MG63 (cell line): ENCODE results near the gene TRERF1. TPM values are rescaled to one million over a fixed set of nuclear protein-coding genes. Genes with fewer than 3 reads are reported as not detected.

Experiments used
- DNase-seq: peaks from one replicate; pipeline ENCODE4 v3.0.0-alpha.2; 2020
- H3K27me3 ChIP-seq: fragments of 250-450 bp; sonication (Bioruptor Pico); 2 replicates; pipeline ENCODE4 v1.5.1; 2020; ENCODE audit warnings: mild to moderate bottlenecking, moderate library complexity
- H3K36me3 ChIP-seq: fragments of 250-450 bp; sonication (Bioruptor Pico); 2 replicates; pipeline ENCODE4 v1.5.1; 2020; ENCODE audit warnings: mild to moderate bottlenecking, moderate library complexity
- H3K4me3 ChIP-seq: fragments of 250-450 bp; sonication (Bioruptor Pico); 2 replicates; pipeline ENCODE4 v1.5.1; 2020; ENCODE audit warnings: mild to moderate bottlenecking, moderate library complexity
- H3K9me3 ChIP-seq: fragments of 250-450 bp; sonication (Bioruptor Pico); 2 replicates; pipeline ENCODE4 v1.5.1; 2020; ENCODE audit warnings: mild to moderate bottlenecking, moderate library complexity
- total RNA-seq: library from RNA; depleted of rRNA; stranded (reverse); fragments of >200 nt; shearing (Covaris generic); gene quantifications from 2 replicates; pipeline ENCODE4 v1.2.3, GENCODE V29; 2014; ENCODE audit warnings: low replicate concordance

Gene TRERF1
- total RNA-seq, 1 experiment from 2014 or later, result 2.1 TPM

DNA sequence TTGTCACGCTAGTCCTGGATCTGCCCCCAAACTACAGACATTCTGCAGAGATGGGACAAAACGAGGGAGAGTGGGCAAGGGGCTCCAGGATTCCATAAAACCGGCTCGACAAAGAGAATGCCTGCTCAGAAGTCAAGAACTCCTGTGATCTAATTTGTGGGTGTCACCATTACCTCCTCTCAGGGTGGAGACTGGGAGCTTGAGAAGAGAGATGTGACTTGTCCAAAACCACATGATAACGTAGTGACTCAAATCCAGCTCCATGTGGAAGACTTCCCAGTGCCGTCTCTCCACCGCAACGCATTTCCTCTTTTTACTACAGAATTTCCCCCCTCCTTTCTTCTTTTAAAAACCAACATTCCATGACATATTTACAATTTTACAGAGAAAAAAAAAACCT lies 44.3 kb downstream of the TRERF1 start:
- Histone ChIP-seq H3K27me3 (no peaks in the 10 kb centered on the region), H3K4me3 (no peak overlapping the region), H3K9me3 (no peaks in the 10 kb centered on the region), H3K36me3 (no peaks in the 10 kb centered on the region)
- peak; percentile 42 for DNase-seq

DNA sequence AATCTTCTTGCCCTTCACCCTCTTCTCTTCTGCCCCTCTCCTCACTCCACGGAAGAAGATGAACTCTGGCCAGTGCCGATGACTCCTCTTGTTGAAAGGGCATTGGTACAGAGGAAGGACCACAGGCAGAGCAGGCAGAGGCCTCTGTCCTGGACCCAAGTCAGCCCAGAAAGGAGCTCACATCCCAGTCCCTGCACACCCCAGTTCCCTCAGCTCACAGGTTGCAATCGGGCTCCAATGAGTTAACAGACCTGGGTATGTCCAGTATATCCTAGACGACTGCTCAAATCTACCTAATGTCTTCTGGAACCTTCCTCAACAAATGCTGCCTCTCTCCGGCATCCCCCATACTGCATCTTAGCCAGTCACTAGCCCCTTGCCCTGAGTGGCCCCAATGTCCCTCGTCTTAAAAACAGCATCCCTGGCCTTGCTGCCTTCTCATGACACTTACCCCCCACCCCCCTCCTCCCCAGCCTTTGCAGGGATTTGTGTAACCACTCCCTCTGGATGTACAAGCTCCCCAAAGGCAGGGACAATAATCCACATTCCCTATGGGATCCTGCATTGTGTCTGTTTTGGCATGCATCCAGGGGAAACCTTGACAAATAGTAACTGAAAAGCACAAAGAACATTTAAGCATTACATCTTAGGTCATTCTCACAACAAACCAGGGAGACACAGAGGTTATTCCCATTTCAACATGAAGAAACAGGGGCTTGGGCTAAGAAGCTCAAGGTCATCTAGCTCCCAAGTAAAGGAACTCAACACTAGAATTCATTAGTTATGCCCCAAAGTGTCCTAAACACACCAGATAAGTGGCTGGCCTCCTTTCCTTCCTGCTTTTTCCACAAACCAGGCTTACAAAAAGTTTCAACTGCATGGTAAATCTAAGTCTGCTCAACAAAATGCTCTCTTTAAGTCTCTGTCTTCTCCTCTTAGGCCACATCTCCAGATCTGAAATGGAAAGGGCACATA lies 45.1 kb downstream of the TRERF1 start:
- no peaks in the 10 kb centered on the region for H3K27me3 ChIP-seq
- H3K9me3 ChIP-seq, result no peaks in the 10 kb centered on the region
- H3K4me3 ChIP-seq, result no peak overlapping the region
- no peak for DNase-seq
- no peaks in the 10 kb centered on the region for H3K36me3 ChIP-seq

DNA sequence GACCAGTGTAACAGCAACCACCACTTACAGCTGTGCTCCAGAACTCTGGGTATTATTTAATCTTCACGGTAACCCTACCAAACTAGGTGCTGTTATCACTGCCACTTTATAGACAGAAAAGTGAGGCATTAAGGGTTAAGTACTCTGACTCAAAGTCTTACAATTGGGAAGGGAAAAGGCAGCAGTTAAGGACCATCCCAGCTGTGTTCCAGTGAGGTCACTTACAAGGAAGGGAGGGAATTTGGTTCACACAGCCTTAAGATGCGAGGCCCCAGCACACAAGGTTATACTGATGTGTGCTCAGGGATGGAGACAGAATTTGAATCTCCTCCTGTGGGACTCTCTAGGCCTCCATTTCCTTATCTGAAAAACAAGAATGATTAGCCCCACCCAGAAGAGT lies 46.7 kb downstream of the TRERF1 start:
- no peak for DNase-seq
- H3K4me3 ChIP-seq, result no peak overlapping the region

DNA sequence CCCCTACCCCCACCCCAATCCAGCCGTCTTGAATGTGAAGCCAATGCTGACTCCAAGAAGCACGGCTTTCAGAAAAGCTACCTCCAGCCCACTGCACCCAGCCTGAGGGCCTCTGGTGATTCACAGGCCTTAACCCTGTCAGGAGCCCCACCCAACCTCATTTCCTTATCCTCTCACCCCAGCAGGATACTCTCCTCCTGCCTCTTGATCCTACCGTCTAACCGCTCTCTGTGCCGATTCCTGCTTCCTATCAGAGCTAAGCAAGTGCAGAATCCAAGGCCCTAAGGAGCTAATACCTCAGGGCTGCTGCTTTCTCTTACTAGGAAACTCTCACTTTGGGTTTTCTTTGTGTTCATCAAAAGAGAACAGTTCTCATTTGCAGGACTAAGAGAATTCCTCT lies 47.2 kb downstream of the TRERF1 start:
- Histone ChIP-seq H3K36me3 (no peaks in the 10 kb centered on the region), H3K4me3 (no peak overlapping the region), H3K9me3 (no peaks in the 10 kb centered on the region), H3K27me3 (no peaks in the 10 kb centered on the region)
- DNase-seq, result peak; percentile 72

More for the DNA sequence above, 46.7 kb downstream of the TRERF1 start:
- Histone ChIP-seq H3K36me3 (no peaks in the 10 kb centered on the region), H3K9me3 (no peaks in the 10 kb centered on the region), H3K27me3 (no peaks in the 10 kb centered on the region)

DNA sequence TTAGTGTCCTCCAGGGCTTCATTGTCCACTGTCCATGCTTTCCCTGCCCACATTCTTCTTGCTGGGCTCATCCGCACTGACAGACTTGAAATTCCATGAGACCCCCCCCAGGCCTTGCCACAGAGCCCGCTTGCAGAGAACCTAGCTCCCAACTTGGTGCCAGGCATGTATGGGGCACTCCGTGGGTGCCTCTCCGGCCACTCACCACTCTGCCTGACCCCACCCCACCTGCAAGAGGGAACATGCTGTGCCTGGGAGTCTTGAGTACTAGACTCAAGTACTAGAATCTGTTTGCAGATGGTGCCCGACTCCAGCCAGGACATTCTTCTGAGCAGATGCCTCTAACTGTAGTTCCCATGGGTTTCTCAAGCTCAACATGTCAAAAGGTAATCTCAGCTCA lies 47.9 kb downstream of the TRERF1 start:
- no peak for DNase-seq
- Histone ChIP-seq H3K27me3 (no peaks in the 10 kb centered on the region), H3K4me3 (no peak overlapping the region), H3K36me3 (no peaks in the 10 kb centered on the region), H3K9me3 (no peaks in the 10 kb centered on the region)

DNA sequence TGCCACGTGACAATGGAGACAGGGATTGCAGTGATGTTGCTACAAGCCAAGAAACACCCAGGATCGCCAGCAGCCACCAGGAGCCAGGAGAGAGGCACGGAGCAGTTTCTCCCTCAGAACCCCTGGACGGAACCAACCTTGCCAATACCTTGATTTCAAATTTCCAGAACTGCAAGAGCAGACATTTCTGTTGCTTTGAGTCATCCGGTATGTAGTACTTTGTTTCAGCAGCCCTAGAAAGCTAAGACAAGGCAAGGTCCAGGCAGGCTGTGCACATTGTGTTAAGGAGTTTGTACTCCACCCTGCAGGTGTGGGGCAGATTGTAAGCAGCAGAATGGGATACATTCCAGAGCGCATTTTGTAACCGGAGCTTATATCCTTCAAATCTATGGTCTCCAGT lies 48.3 kb downstream of the TRERF1 start:
- Histone ChIP-seq H3K27me3 (no peaks in the 10 kb centered on the region), H3K36me3 (no peaks in the 10 kb centered on the region), H3K9me3 (no peaks in the 10 kb centered on the region), H3K4me3 (no peak overlapping the region)
- DNase-seq, result no peak

DNA sequence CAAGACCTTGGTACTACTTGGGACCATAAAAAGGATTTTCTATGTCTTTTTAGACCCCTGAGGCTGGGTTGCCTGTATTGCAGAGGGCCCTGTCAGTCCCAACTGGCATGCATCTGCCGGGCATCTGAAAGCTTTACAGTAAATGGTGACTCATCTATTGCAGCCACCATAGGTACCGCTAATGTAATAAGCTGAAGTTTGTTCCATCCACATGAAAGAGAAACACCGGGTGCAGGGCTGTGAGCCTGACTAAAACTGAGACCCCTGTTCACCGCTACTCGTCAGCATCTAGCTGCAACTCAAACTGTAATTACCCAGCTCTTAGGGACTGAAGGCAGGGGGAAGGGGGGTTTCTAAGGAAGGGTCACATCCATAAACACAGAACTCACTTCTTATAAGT lies 49.5 kb downstream of the TRERF1 start:
- Histone ChIP-seq H3K36me3 (no peaks in the 10 kb centered on the region), H3K27me3 (no peaks in the 10 kb centered on the region), H3K4me3 (no peak overlapping the region), H3K9me3 (no peaks in the 10 kb centered on the region)
- peak; percentile 21 for DNase-seq

DNA sequence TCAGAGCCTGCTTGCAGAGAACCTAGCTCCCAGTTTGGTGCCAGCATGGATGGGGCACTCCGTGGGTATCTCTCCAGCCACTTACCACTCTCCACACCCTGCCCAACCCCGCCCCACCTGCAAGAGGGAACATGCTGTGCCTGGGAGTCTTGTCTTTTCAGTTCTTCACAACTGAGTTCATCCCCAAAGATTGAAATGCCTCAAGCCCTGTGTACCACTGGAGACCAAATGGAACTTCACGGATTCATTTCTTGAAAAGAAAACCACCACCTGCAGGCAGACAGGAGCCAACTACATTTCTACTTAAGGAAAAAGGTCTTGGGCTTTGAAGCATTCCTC lies 50.1 kb downstream of the TRERF1 start:
- Histone ChIP-seq H3K4me3 (no peak overlapping the region), H3K36me3 (no peaks in the 10 kb centered on the region), H3K27me3 (no peaks in the 10 kb centered on the region), H3K9me3 (no peaks in the 10 kb centered on the region)
- DNase-seq, result no peak

DNA sequence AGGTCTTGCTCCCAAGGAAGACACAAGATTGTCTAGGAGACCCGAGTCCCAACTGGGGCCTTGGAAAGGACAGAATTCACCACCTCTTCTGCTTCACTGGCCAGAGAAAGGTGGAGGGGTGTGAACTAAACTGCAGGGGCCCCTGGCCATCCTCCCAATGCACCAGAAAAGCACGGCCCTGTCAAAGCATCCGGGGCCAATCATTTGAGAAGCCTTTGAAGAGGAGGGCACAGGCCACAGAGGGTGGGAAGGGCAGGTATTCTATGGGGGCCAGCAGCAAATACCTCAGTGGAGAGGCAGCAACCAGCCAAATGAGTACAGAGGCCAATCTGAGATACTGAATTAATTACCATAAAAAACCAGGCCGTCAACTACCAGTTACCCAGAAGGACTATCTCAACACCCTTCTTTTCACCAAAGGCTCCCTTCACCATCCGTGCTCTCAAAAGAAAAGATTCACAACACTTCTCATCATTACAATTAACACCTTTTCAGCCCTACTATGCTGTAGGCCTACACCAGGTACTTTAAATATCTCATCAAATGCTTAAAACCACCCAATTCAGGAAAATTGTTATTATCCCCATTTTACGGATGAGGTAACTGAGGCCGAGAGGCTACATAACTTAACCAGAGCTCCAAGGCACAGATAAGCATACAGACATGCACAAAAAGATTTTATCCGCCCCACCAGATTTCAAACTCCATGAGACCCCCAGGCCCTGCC lies 50.7 kb downstream of the TRERF1 start:
- DNase-seq, result no peak

DNA sequence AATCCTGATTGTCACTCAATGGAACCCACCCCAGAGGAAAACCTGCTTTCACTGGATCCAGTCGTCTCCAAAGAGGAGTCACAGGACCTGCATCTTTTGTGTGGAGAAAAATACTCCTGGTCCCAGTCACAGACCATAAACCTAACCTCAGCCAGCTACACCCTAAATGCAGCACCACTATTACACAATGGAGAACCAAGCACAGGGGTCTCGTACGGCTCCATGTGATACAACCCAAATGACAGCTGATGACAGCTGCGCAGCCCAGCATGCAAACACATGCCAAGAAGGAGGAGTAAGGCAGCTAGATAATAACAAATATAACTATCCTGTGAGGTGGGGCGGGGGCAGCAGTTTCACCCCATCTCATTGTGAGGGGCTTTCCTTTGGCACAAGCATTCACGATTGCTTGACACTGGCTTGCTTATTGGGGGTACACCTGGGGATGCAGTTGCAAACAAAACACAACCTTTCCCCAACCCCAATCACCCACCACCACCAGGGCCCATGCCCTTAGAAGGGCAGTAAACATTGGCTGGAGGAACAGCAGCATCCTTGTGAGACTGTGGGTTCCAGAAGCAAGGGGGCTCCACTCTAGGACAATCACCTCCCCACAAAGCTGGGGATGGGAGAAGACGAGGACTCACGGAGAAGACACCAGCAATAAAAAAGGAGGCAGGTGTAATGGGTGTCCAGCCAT lies 51.5 kb downstream of the TRERF1 start:
- no peaks in the 10 kb centered on the region for H3K36me3 ChIP-seq
- no peaks in the 10 kb centered on the region for H3K9me3 ChIP-seq
- H3K27me3 ChIP-seq, result no peaks in the 10 kb centered on the region
- H3K4me3 ChIP-seq, result no peak overlapping the region
- DNase-seq, result no peak

More for the DNA sequence above, 50.7 kb downstream of the TRERF1 start:
- no peak overlapping the region for H3K4me3 ChIP-seq
- no peaks in the 10 kb centered on the region for H3K9me3 ChIP-seq
- no peaks in the 10 kb centered on the region for H3K36me3 ChIP-seq
- no peaks in the 10 kb centered on the region for H3K27me3 ChIP-seq

DNA sequence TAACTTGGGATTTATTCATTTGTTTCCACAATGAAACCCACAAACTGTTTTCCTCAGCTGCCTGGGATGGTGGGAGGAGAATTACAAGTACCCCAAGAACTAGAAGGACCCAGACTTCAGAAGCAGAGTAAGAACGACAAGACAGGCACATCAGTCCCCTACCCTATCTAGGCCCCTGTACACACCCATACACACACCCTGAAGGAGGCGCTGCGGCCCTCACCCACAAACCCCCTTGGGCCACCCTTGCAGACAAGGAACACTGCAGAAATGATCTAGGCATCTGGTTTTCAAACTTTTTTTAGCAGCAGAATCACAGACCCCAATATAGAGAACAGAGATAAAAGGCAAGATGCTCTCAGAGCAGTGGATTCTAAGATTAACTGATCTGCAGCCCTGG lies 55.0 kb downstream of the TRERF1 start:
- Histone ChIP-seq H3K27me3 (no peaks in the 10 kb centered on the region), H3K4me3 (no peak overlapping the region), H3K9me3 (no peaks in the 10 kb centered on the region), H3K36me3 (no peaks in the 10 kb centered on the region)
- no peak for DNase-seq

DNA sequence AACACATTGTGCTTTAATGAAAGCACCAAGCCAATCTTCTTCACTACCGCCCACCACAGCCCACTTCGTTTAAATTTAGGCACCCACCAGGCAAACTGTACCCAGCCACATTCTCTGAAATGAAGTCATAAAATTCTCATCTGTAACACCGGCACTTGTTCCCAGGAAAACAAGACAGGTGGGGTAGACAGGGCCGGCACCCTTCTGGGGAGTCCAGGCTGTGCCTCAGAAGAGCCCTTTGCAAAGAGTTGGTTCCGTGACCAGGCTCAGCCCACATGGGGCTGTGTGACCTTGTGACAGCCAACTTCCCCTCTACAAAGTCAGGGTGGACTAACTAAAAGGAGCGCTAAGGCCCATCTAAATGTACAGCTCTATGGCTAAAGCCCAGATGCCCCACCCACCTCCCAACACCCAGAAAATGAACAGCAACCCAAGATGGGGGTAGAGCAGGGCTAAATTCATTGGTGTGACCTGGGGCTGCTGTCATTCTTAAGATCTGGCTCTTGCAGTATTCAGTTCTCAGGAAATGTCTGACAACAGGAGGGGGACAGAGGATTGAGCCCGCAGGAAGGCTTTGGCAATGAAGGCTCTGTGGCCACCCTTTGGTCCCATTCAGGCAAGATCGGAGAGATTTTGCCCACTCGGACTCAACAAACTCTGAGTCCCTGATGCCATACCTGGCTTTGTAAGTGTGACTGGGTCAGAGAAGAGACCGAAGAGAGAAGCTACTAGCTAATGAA lies 56.7 kb downstream of the TRERF1 start:
- Histone ChIP-seq H3K36me3 (no peaks in the 10 kb centered on the region), H3K4me3 (no peak overlapping the region), H3K27me3 (no peaks in the 10 kb centered on the region), H3K9me3 (no peaks in the 10 kb centered on the region)
- DNase-seq, result no peak

DNA sequence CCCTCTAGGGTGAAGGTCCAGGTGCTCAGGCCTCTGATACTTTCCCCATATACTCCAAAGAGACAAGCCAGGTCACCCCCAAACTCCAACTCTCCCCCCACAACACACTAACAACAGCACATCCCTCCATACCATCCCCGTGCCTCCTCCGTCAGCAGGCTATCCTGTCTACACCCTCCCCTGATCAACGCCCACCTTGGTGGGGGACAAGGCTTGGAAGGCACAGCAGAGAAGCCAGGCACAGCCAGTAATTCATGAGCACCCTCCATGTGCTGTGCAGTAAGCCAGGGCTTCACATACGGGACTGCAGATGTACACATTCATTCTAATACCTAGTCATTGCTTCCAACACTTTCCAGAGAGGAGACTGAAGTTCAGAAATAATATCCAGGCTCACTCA lies 57.6 kb downstream of the TRERF1 start:
- no peaks in the 10 kb centered on the region for H3K27me3 ChIP-seq
- no peaks in the 10 kb centered on the region for H3K9me3 ChIP-seq
- H3K36me3 ChIP-seq, result no peaks in the 10 kb centered on the region
- H3K4me3 ChIP-seq, result no peak overlapping the region
- DNase-seq, result no peak

DNA sequence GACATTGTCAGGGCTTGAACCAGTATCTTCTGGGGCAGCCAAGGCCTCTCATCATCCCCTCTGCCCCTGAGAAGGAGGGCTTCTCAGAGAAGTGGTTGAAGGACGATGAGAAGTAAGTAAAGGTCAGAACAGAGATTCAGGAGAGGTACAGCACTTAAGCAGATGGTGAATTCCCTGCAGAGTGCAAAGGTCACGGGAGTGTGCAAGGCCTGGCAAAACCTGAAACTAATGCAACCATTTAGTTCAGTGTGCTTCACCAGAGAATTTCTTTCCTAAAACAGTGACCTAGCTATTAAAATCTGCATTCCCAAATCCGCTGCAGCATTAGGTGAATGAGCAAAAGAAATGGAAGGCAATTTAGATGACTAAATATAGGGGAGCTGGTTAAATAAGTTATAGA lies 58.4 kb downstream of the TRERF1 start:
- no peaks in the 10 kb centered on the region for H3K36me3 ChIP-seq
- no peak for DNase-seq
- H3K9me3 ChIP-seq, result no peaks in the 10 kb centered on the region
- H3K27me3 ChIP-seq, result no peaks in the 10 kb centered on the region
- no peak overlapping the region for H3K4me3 ChIP-seq

DNA sequence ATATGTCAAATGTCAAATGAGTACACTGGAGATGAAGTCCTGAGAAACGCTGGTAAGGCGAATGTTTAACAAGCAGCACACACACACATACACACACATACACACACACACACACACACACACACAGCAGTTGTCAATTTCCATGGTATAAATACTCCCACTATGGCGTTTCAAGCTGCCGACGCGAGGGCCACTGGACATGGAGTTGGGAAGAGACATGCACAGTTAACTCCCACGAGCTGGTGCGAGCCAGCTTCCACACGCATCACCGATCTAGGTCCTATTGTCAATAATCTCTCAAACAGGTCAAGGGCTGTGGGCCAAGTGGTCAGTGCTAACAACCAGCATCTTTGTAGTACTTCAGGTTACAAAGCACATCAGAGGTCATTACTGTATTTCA lies 58.9 kb downstream of the TRERF1 start:
- no peak overlapping the region for H3K4me3 ChIP-seq
- no peaks in the 10 kb centered on the region for H3K36me3 ChIP-seq
- DNase-seq, result no peak
- no peaks in the 10 kb centered on the region for H3K27me3 ChIP-seq
- H3K9me3 ChIP-seq, result no peaks in the 10 kb centered on the region

DNA sequence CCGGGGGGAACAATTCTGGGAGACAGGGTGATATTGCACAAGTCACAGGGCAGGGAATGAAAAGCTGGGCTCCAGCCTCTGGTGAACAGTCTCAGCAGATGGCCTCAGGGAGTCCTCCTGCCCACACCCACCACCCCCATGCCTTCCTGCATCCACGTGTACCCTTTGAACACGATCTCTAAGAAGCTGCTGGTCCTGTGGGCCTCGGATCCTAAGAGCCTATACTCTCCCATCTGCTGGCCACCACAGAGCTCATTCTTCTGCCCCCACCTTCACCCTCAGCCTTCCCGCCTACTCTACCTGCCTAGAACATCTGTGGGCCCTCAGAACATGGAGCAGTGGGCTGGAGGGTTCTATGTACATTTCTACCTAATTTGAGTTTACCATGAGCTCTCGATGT lies 60.3 kb downstream of the TRERF1 start:
- DNase-seq, result no peak
- Histone ChIP-seq H3K4me3 (no peak overlapping the region), H3K9me3 (no peaks in the 10 kb centered on the region), H3K27me3 (no peaks in the 10 kb centered on the region), H3K36me3 (no peaks in the 10 kb centered on the region)
